HG03064 (cell line): ENCODE measurements around the gene MGMT.

Experiments
- ATAC-seq: cut with Tn5 transposase; IDR thresholded peaks from one replicate; pipeline ENCODE4 v1.9.1; 2021; ENCODE audit warnings: low read depth; ENCODE audit not compliant: unreplicated experiment

The MGMT gene

DNA sequence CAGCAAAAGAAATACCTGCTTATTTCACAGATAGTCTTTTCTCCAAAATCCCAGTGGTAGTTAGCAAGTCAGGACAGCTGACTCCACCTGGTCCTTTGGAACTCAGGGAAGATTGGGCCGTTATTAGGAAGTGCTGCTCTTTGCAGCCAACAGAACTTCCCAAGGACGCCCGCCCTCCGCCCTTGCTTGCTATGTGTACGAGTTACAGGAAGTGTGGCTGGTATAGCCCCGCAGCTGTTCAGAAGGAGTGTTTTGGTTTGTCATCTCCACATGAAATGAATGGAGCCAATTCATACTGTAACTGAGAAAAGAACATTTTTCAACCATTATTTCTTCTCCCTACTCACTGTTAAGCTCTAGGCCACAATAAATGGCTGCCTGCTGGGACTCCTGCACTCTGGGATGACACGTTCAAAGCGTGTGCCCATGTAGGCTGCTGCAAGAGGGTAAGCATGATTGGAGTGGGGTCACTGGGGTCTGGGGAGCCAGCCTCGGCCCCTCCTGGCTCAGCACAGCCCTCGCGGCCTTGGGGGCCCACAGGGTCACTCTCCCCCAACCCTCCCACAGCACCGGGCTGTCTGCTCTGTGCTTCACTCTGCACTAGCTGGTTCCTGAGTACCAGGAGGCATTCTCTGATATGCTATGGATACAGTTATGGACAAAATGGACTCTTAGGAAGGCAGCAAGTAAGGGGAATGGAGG is 253.0 kb downstream of the MGMT start:
- no peak for ATAC-seq

DNA sequence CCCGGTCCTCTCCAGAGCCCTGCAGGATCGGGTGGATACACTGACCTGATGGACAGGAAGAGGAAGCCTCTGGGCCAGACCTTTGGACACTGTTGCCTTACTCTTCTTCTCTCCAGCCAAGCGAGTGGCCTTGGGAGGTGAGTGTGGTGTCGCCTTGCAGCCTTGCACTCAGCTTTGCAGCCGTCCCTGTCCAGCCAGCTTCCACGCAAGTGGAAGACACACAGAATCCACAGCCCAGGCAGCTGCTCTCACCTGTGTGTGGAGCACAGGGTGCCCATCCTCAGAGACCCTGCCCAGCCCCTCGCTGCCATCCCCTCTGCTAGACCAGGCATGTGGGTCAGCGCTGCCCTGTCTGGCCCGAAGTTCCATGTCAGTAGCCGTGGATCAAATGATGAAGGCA is 258.0 kb downstream of the MGMT start:
- ATAC-seq: no peak

DNA sequence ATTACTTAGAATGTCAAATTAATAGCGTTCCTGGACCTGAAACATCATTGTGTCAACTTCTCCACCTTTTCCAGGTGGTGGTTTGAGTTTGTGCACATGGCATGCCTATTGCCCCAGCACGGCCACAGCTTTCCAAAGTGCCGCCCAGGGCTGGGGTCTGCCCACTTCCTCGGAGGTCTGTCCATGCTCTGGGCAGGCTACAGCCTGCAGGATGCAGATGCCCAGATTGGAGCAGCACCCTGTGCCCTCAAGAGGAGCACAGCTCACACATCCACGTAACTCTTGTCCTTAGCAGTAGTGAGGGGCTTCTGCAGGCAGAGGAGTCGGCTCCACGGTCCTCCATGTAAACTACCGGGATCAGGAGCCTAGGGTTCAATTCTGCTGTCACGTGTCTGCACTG is 258.4 kb downstream of the MGMT start:
- no peak for ATAC-seq

DNA sequence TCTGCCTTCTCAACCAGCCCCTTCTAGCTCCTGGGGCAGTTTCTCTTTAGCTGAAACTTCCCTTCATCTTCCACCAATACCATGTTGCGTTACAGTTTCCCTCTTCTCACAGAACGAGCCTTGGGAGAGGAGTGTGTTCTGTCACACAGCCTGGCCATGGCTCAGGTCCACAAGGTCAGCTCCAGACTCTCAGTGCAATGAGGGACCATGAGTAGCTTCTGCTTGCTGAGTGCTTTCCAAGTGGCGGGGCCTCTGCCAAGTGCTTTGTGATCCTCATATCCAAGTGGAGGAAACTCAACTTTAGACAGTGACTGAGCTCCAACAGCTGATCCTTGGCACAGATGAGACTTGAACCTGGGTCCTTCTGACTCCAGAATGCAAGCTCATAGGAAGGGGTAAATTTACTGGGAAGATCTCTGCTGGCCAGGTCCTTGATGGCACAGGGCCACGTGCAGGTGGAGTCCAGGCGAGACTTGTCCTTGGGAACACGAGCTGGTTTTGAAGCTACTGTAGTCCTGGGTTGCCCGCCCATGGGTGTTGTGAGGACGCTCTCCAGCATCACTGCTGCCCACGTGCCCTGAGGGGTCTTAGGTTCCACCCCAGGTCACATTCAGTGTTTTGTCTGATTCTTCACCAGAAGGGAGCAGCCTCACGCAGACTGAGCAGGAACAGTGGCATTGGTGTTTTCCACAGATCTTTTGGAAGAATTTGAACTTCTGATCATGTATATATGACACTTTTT is 259.0 kb downstream of the MGMT start:
- ATAC-seq: no peak

DNA sequence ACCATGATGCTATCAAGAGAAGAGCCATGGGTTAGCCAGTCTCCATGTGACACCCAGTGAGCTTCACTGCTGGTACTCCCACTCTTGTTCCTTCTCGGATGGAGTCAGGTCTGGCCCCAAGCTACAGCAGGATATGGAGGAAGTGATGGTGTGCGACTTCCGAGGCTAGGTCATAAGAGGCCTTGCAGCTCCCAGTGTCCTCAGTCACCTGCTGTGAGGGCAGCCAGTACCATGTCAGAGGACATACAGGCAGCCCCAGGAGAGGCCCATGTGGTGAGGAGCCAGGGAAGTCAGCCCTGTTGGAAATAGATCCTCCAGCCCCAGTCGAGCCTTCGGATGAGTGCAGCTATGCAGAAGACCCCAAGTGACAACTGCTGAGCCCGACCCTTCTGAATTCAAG is 260.0 kb downstream of the MGMT start:
- ATAC-seq: no peak

DNA sequence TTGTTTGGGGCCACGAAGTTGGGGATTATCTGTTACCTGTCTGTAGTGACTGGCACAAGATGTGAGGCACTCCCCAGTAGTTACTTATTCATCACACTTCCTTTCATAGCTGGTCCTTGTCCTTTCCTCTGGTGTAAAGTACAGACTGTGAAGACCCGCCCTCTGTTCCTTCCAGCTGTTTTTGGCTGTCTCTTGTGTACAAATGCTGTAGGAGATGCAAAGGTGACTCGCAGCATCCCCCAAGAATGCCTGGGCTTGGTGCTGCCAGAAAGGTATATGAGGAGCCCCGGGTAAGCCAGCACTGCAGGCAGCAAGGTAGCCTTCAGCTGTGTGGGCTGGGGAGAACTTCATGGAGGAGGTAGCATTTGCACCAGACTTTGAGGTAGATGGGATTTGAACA is 260.5 kb downstream of the MGMT start:
- ATAC-seq: no peak

DNA sequence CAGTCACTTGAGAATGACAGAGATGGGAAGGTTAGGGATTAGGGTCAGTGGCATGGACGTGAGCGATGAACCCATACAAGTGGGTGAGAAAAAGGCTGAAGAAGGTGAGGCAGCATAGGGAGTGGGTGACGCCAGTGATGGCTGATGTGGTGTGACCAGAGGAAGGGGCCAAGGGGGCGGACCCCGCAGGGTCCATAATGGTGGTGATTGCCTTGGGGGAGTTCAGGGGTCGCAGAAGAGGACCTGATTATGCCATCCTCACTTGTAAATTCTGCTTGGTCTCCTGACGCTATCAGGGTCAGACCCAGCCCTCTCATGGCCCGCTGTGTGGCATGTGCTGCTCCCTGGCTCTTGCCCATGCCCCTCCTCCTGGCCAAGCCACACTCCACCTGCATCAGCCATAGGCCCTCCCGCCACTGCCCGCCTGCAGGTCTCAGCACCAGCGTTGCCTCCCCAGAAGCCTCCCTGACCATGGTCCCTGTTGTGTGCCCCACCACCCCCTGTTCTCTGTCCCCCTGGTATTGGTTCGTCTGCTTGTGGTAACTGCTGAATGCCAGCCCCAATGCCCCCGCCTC is 261.3 kb downstream of the MGMT start:
- no peak for ATAC-seq

DNA sequence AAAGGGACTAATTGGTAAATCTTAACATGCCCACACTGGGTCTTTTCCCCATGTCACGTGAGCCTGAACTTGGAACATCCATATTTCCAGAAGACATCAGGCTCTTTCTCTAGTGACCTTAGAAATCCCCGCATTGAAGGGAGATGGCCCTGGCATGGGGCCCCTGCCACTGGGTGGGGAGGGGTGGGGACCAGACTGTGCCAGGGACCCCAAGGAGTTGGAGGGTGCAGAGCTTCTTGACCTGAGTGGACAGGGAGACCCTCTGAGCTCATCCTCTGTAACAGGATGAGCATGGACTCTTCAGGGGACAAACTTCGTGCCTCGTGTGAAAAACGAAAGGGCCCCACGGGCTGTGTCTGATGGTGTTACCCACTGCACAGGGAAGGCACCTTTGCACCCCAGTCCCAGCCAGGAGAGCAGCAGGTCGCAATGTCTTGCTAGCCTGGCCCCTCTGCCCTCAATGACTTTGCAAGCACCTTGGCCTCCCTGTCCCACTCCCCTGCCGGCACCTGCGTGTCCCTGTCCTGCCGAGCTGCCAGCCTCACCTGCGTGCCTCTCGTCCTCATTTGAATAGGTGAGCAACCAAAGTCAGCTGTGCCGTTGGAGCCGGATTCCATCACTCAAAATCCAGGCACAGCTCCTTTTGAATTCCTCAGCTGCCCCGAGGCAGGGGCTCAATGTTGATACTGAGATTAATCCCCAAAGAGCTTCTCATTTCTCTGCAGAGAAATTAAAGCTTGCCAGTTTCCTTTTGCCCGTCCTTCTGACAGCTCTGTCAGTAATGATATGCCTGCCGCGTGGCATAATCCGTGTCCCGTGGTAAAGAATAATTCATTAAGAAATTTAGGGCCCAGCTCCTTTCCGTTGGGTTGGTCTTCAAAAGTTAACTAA is 262.1 kb downstream of the MGMT start:
- no peak for ATAC-seq

DNA sequence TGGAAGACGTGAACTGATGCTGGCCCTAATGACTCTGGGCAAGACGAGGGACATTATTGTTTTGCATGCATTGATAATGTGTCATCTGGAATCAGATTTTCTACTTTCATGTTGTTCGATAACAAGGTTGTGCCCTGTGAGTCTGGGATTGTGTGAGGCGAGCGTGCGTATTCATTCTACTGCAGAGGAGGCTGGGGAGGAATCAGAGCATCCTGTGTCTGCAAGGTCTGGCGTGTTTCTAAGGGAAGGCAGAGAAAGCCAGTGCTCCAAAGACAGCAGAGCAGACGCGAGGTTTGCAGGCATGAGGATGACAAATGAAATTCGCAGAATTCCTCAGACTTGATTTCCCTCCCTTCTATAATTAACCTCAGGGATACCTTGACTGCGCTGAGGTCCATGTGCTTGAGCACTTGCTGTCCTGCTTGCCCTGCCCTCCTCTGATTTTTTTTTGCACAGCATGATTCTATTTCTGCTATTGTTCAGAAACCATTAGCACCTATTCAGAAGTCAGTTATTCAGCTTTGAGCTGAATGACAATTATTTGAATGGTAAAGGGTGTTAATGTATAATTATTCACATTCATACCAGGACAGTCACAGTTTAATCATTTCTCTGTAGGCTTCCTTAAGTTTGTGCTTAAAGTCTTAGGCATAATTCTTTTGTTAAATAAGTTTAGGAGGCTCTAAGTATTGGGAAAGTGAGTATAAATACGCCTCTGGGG is 263.4 kb downstream of the MGMT start:
- no peak for ATAC-seq

DNA sequence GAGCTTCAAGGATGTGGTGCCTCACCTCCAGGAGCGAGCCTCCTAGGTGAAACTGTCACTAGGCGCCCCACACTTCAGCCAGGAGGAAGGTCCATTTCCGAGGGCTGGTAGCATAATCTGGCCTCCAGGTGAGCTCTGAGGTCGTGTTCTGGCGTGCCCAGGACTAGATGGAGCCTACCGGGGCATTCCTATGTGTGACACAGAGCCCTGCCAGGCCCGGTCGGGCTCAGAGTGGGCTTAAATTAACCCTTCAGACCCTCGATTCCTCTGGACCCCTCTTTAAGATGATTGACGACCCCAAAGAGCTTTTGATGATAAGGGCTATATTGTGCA is 263.9 kb downstream of the MGMT start:
- ATAC-seq: no peak

DNA sequence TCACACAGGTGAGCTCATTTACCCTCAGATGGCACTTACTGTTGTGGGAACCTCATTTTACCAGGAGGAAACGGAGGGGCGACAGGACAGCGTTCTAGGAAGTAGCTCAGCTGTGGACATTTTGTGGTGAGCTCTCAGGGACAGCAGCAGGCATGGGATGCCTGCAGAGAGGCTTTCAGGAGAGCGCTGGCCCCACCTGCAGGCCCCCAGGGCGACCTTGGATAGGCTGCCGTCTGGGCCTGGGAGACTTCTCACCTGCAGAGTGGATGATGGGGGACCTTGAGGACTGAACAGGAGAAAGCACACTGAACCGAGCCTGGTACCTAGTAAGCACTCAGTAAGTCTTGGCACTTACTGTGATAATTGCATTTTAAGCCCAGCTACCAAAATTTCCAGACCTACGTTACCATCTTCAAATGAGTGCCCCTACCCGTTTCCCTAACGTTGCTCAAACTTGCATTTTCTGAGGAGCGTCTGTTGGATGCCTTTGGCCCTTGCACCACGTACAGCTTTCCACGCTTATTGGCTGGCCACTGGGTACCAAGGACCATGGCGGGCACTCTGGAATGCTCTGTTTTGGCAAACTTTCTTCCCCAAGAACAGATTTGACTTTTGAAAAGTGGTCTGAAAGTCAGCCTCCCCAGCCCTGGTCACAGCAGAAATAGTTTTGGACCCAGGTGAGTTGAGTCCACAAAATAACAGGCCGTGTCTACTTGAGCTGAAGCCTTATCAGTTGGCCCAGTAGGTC is 273.7 kb downstream of the MGMT start:
- no peak for ATAC-seq

DNA sequence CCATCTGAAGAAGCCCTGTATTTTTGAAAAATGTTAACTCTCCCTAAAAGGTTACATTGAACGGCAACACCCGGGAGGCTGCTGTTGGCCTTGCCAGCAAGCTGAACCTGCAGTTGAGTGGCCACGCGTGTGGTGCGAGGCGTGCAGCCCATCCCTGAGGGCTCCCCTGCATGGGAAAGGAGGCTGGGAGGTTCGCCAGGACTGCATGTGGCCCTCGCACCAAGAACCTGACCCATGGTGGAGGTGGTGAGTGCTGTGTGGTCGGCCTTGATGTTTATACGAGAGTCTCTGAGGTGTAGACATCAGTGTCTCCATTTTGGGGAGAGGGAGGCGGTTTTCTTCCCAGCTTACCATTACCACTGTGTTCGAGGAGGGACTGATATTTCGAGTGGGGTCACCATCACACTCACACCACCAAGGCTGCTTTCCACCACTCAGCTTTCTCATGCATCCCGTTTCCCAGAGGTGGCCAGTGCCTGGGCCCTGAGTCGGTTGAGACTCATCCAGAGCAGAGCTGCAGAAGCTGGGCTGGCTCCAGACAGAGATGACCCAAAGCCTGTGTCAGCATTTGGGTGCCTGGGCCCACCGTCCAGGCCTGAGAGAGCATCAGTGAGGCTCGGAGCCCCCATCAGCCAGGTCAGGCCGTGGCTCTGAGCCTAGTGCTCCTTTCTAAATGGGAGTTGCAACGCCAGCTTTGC is 274.4 kb downstream of the MGMT start:
- no peak for ATAC-seq

DNA sequence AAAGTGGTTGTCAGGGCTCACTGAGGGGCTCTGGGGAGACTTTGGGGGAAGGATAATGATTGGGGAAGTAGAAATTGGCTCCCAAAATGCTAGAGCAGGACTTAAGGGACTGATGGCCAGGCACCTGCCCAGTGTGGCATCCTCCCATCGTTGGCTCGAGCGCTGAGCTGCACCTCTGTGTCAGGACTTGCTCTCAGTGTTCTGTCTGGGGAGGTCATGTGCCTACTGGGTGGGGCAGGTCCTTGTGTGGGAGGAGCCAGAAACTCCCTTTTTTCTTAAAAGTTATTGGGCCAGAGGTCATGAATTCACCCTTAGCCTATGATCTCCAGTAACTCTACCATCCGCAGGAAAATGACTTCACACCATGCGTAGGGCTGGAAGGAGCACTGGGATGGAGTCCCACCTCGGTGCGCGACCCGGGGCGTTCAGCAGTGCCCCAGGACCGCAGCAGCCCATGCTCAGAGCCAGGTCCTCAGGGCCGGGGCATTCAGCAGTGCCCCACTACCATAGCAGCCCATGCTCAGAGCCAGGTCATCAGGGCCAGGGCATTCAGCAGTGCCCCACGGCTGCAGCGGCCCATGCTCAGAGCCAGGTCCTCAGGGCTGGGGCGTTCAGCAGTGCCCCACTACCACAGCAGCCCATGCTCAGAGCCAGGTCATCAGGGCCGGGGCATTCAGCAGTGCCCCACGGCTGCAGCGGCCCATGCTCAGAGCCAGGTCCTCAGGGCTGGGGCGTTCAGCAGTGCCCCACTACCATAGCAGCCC is 275.1 kb downstream of the MGMT start:
- ATAC-seq: no peak

DNA sequence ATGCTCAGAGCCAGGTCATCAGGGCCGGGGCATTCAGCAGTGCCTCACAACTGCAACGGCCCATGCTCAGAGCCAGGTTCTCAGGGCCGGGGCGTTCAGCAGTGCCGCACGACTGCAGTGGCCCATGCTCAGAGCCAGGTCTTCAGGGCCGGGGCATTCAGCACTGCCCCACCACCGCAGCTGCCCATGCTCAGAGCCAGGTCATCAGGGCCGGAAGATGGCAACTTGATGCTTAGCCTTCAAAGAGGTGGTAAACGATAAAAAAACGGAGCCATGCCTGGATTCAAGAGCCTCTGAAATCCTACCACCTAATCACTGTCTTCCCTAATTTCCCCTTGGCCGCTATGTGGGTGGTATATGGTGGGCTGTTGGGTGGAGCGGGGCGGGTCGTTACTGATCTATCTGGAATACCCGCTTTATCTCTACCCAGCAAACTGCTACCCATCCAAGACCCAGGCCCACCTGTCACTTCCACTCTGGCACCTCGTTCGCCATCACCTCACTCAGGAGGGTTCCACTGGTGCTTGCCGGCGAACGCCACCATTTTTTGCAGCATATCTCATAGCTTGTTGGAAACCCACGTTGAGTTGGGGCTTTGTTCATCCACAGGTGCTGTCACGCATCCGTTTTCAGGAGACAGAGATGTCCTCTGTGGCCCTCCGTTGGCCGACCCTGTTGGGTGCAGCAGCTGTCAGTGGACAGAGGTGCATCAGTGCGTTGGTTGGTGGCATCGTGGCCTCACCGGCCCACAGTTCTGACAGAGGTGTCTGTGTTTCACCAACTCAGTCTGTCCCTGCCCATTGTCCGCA is 275.9 kb downstream of the MGMT start:
- no peak for ATAC-seq

DNA sequence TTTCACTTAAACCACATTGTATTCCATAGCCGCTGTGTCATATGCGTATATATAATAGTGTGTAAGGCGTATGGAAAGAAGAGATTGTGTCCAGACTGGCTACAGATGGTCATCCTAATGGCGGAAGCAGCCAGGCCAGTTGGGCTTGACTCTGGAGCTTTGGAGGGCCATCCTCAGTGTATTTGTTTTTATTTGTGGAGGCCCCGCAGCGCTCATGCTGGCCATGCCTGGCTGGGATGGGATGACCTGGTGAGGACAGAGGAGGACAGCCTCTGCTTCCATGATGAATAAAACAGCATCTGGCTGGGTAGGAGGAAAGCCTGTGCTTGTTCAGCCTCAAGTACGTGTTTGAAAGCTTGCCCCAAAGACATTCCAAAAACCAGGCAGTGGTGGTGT is 276.7 kb downstream of the MGMT start:
- no peak for ATAC-seq

DNA sequence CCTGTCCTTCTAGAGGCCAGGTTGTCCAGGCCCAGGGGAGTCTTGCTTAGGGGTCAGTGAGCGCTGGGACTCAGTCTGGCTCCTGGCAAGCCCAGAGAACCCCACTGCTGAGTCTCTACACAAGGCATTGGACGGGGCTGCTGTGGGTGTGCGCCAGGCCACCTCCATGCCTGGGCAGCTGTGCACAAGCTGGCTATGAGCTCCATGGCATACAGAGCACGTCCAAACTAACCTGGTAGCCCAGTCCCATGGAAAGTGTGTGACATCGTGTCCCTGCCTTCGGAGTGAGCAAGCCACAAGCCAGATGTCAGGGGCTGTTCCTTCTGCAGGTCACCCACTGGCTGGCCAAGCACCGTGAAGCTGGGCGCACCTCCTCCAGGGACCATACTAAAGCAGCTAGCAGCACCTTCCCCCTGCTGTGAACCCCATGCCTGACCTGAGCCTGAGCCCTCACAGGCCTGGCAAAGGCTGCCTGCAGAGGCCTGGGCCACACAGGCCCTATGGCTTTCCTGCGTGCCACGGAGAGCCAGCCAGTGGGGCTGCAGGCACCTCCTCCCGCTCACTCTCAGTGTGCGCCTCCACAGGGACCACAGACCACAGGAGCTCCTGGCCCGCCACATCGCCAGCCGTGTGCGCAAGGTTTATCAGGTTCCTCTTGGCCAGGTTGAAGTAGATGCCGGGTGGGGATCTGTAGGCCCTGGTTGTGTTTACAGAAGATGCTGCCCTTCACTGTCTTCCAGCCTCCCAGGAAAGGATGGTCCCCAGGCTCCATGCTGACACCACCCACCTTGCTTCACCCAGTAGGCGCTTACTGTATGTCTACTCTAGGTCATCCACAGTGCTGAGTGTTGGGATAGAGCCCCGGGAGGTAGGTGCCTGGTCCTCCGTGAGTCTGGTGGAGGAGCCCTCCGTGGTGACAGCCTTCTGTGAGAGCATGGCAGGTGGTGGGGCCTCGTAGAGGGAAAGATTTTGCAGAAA is 277.4 kb downstream of the MGMT start:
- no peak for ATAC-seq
